Measurements from ENCODE around the gene FBLN5.
"Not testable (repeated sequence)": the region's sequence is repeated elsewhere in the genome, so short reads cannot be mapped to it uniquely, and the experiment has no call there.

Gene FBLN5

GRCh38 chr14:91870001-91870400, 77.5 kb downstream of the FBLN5 start:
- no peak for DNase-seq (ENCODE audit: extremely low spot score, insufficient read length, low read depth)
- no peak for FAIRE-seq

GRCh38 chr14:91869556-91869955, 77.9 kb downstream of the FBLN5 start:
- no peak for FAIRE-seq
- DNase-seq (ENCODE audit: extremely low spot score, insufficient read length, low read depth) = no peak

- FAIRE-seq (no peak), DNase-seq (ENCODE audit: extremely low spot score, insufficient read length, low read depth) (no peak)
Measured at GRCh38 chr14:91867316-91867988, 80.0 kb downstream of the FBLN5 start, which contains the start of gene TC2N. Gene TC2N (minus strand): TSS chr14:91867536. CDS start chr14:91813769, 53,767 bp downstream.

GRCh38 chr14:91866511-91867295, 80.8 kb downstream of the FBLN5 start:
- DNase-seq (ENCODE audit: extremely low spot score, insufficient read length, low read depth) (no peak), FAIRE-seq (no peak)

GRCh38 chr14:91866061-91866460, 81.4 kb downstream of the FBLN5 start:
- FAIRE-seq (no peak), DNase-seq (ENCODE audit: extremely low spot score, insufficient read length, low read depth) (no peak)

GRCh38 chr14:91862417-91862816, 85.1 kb downstream of the FBLN5 start:
- no peak for DNase-seq (ENCODE audit: extremely low spot score, insufficient read length, low read depth)
- no peak for FAIRE-seq

GRCh38 chr14:91861091-91861490, 86.4 kb downstream of the FBLN5 start:
- no peak for DNase-seq (ENCODE audit: extremely low spot score, insufficient read length, low read depth)
- FAIRE-seq = no peak

GRCh38 chr14:91860238-91860637, 87.3 kb downstream of the FBLN5 start:
- FAIRE-seq = no peak
- DNase-seq (ENCODE audit: extremely low spot score, insufficient read length, low read depth) = no peak

GRCh38 chr14:91858536-91859275, 88.8 kb downstream of the FBLN5 start:
- FAIRE-seq (no peak), DNase-seq (ENCODE audit: extremely low spot score, insufficient read length, low read depth) (no peak)

GRCh38 chr14:91857614-91858013, 89.9 kb downstream of the FBLN5 start:
- peak; percentile 21 for FAIRE-seq
- no peak for DNase-seq (ENCODE audit: extremely low spot score, insufficient read length, low read depth)

- DNase-seq (ENCODE audit: extremely low spot score, insufficient read length, low read depth) (no peak), FAIRE-seq (no peak)
Measured at GRCh38 chr14:91854327-91854934, 93.1 kb downstream of the FBLN5 start.

GRCh38 chr14:91851563-91851962, 95.9 kb downstream of the FBLN5 start:
- no peak for DNase-seq (ENCODE audit: extremely low spot score, insufficient read length, low read depth)
- no peak for FAIRE-seq

GRCh38 chr14:91848504-91849001, 98.9 kb downstream of the FBLN5 start:
- DNase-seq (ENCODE audit: extremely low spot score, insufficient read length, low read depth) (no peak), FAIRE-seq (no peak)

- FAIRE-seq (peak; percentile 78), DNase-seq (ENCODE audit: extremely low spot score, insufficient read length, low read depth) (no peak)
Measured at GRCh38 chr14:91847693-91848092, 99.8 kb downstream of the FBLN5 start.

GRCh38 chr14:91845652-91846051, 101.8 kb downstream of the FBLN5 start:
- FAIRE-seq = no peak
- no peak for DNase-seq (ENCODE audit: extremely low spot score, insufficient read length, low read depth)

- not testable (repeated sequence) for FAIRE-seq; DNase-seq (ENCODE audit: extremely low spot score, insufficient read length, low read depth)
Measured at GRCh38 chr14:91845056-91845455, 102.4 kb downstream of the FBLN5 start.

GRCh38 chr14:91844029-91844428, 103.5 kb downstream of the FBLN5 start:
- no peak for FAIRE-seq

GRCh38 chr14:91843437-91843836, 104.1 kb downstream of the FBLN5 start:
- DNase-seq (ENCODE audit: extremely low spot score, insufficient read length, low read depth) (no peak), FAIRE-seq (peak; percentile 59)

More at GRCh38 chr14:91844029-91844428, 103.5 kb downstream of the FBLN5 start:
- DNase-seq (ENCODE audit: extremely low spot score, insufficient read length, low read depth) = no peak

- FAIRE-seq (peak; percentile 24), DNase-seq (ENCODE audit: extremely low spot score, insufficient read length, low read depth) (no peak)
Measured at GRCh38 chr14:91841065-91841464, 106.4 kb downstream of the FBLN5 start.

GRCh38 chr14:91839749-91840148, 107.7 kb downstream of the FBLN5 start:
- no peak for DNase-seq (ENCODE audit: extremely low spot score, insufficient read length, low read depth)
- peak; percentile 9 for FAIRE-seq

Measured in GM18507 (cell line).